Peyer's patch (tissue), 4 donors: Measurements from ENCODE around the gene TOMM7.

ENCODE experiments used
- POLR2A ChIP-seq, 2 donors: fragments of 450-650 bp; IDR thresholded peaks; one replicate each; pipeline ENCODE4 v1.5.1; 2017; ENCODE audit warnings: antibody characterized with exemption in 2 of 2, mild to moderate bottlenecking in 2 of 2, moderate library complexity in 2 of 2
- TF ChIP-seq, protein P1 (sequence below), 6 experiments: fragments of 450-650 bp in 4 of 6; fragments of 200-600 bp in 2 of 6; sonication (generic) in 1 of 6; IDR thresholded peaks; one replicate each; pipeline ENCODE4 v1.5.1; 2017 to 2019; ENCODE audit warnings: antibody characterized with exemption in 6 of 6, mild to moderate bottlenecking in 3 of 6, moderate library complexity in 1 of 6

DNA sequence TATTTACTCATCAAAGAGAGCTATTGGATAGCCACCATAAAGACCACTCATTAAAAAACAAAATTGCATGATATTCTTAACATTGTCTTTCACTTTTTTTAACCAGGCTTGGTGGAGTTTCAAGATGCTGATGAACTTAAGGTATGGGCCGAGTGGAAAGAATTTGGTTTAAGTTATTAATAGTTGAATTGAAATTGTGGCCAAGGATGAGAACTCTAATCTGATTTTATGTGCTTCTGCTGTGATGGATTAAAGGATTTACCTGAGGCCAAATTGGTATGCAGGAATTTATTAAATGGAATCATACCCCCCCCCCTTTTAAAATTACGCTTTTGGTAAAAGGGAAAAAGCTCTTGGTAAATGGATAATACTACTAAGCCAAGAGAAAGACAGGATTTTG is 33.8 kb upstream of the TOMM7 start:
- TF ChIP-seq, protein P1, sequence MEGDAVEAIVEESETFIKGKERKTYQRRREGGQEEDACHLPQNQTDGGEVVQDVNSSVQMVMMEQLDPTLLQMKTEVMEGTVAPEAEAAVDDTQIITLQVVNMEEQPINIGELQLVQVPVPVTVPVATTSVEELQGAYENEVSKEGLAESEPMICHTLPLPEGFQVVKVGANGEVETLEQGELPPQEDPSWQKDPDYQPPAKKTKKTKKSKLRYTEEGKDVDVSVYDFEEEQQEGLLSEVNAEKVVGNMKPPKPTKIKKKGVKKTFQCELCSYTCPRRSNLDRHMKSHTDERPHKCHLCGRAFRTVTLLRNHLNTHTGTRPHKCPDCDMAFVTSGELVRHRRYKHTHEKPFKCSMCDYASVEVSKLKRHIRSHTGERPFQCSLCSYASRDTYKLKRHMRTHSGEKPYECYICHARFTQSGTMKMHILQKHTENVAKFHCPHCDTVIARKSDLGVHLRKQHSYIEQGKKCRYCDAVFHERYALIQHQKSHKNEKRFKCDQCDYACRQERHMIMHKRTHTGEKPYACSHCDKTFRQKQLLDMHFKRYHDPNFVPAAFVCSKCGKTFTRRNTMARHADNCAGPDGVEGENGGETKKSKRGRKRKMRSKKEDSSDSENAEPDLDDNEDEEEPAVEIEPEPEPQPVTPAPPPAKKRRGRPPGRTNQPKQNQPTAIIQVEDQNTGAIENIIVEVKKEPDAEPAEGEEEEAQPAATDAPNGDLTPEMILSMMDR (IDR thresholded peaks at IDR 0.05), result no peak
- TF ChIP-seq POLR2A (IDR thresholded peaks at IDR 0.05), result no peak
